Hematopoietic multipotent progenitor cell (in vitro differentiated cells): Measurements from ENCODE around the gene PRM2. TPM values are rescaled to one million over a fixed set of nuclear protein-coding genes. Genes with fewer than 3 reads are reported as not detected.
"Not testable (repeated sequence)": the region's sequence is repeated elsewhere in the genome, so short reads cannot be mapped to it uniquely, and the experiment has no call there.

ENCODE experiments used
- DNase-seq, 3 donors: peaks; one replicate each; pipeline ENCODE4 v3.0.0-alpha.2; 2011 to 2015; ENCODE audit warnings: low read depth in 2 of 3, low spot score in 2 of 3
- total RNA-seq: library from RNA; depleted of rRNA; stranded (reverse); fragments of >200 nt; gene quantifications from one replicate; pipeline ENCODE4 v1.2.3, GENCODE V29; 2012

PRM2 gene
- total RNA-seq, 1 donor, result not detected

DNA sequence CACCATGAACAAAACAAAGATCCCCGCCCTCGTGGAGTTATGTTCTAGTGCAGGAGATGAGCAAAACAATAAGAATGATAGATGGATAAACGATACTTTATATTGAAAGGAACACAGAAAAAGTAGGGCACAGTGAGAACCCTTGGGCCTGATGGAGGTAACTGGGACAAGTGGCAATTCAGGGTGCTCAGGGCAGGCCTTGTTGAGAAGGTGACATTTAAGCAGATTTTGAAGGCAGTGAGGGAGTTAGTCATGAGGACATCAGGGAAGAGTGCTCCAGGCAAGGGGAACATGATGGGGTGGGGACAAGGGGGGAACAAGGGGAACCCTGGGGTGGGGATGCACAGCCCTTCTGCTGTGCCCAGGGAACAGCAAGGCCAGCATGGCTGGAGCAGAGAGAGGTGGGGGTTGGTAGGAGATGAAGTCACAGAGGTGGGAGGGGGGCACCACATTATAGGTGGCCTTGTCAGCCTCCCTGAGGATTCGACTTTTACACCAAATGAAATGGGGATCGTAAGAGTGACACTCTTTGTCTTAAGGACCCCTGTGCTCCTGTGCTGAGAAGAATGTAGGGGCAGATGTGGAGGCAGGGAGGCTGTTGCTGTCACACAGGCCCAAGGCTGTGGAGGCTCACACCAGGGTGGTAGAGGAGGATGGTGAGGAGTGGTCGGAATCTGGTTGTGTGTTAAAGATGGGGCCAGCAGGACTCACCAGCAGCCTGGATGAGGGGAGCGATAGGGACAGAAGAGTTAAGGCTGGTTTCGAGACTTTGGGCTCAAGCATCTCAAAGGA, 14.0 kb upstream of the PRM2 start:
- DNase-seq, result no peak

DNA sequence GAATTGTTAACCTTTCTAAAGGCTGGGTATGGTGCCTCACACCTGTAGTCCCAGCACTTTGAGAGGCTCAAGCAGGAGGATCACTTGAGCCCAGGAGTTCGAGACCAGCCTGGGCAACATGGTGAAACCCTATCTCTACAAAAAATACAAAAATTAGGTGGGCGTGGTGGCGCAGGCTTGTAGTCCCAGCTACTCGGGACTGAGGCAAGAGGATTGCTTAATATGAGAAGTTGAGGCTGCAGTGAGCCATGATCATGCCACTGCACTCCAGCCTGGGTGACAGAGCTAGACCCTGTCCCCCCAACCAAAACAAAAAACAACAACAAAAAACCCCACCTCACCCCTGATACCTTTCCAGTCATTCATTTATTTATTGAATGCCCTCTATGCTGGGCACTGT, 13.4 kb upstream of the PRM2 start:
- DNase-seq, result not testable (repeated sequence)

DNA sequence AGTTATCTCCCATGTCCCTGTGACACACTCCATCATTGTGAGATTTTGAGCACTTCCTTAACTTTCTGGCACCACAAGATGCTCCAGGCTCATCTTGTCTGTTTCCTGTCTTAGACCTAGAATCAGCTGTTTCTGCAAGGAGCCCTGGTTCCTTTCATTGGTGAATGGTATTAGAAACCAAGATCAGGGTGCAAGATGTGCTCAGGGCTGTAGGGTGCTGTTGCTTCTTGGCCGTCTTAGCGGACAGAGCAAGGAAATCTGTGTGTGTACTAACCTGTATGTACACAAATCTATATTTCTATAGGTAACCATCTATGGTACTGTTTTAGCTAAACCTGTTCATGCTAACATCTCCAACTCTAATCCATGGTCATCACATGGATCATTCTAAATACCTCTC, 12.9 kb upstream of the PRM2 start:
- no peak for DNase-seq

DNA sequence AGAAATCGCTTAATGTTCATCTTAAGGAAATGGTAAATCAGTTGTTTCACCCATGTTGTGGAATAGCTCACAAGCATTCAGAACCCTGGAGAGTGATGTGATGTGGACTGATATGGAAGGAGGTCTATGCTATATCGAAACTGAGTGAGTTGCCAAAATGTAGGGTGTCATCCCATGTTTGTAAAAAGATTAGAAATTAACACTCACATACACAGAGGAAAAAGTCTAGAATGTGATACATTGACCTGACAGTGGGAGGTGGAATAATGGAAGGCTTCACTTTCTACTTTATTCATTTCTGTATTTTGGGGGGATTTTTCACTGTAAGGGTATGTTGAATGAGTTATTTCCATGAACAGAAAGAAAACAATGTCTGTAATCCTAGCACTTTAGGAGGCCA, 9.6 kb upstream of the PRM2 start:
- no peak for DNase-seq

DNA sequence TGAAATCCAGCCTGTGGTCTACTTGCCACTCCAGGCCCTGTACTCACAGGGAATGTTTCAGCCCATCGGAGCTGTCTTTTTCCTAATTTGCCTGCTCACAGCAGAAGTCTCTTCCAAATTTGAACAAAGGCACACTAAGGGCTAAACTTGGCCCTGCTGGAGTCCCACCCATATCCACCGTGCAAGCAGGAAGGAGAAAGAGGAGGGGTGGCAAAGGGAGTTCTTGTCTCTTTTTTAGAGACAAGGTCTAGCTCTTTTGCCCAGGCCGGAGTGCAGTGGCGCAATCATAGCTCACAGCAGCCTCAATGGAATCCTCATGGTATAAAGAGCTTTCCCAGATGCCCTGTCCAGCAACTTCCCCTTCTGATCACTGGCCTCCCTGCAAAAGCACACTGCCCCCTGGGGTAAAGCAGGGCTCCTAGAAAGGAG, 7.6 kb upstream of the PRM2 start:
- no peak for DNase-seq

DNA sequence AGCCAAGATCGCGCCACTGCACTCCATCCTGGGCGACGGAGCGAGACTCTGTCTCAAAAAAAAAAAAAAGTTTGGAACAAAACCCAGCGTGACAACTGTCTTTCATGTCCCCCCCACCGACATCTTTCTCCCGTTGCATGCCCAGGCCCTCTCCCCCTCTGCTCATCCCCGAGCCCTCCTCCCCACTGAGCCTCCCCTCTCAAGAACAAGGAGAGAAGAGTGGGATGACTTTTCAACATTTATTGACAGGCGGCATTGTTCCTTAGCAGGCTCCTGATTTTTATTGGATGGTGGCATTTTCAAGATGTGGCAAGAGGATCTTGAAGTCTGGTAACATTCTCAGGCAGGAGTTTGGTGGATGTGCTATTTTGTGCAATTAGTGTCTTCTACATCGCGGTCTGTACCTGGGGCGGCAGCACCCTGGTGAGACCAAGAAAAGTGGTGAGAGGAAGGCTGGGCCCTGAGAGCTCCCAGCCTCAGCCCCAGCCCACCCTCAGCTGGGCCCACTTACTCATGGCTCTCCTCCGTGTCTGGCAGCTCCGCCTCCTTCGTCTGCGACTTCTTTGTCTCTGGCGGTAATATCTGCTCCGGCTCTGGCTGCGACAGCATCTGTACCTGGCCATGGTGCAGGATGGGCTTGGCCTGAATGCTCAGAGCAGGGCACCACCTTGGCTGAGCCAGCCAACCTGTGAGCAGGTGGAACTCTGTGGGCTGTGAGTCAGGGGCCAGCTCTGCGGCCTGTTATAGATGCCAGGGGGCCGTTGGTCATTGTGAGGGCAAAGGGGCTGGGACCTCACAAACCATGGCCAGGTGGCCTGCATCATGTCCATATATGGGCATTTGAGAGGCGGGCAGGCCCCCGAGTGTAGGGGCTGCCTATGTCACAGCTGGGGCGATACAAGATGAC, 4.6 kb upstream of the PRM2 start, which contains the start of gene PRM1:
Gene PRM1 (minus strand): TSS at position 715 of the 907 bp plus-strand sequence. CDS start 92 bp downstream, at position 623.
- no peak for DNase-seq

DNA sequence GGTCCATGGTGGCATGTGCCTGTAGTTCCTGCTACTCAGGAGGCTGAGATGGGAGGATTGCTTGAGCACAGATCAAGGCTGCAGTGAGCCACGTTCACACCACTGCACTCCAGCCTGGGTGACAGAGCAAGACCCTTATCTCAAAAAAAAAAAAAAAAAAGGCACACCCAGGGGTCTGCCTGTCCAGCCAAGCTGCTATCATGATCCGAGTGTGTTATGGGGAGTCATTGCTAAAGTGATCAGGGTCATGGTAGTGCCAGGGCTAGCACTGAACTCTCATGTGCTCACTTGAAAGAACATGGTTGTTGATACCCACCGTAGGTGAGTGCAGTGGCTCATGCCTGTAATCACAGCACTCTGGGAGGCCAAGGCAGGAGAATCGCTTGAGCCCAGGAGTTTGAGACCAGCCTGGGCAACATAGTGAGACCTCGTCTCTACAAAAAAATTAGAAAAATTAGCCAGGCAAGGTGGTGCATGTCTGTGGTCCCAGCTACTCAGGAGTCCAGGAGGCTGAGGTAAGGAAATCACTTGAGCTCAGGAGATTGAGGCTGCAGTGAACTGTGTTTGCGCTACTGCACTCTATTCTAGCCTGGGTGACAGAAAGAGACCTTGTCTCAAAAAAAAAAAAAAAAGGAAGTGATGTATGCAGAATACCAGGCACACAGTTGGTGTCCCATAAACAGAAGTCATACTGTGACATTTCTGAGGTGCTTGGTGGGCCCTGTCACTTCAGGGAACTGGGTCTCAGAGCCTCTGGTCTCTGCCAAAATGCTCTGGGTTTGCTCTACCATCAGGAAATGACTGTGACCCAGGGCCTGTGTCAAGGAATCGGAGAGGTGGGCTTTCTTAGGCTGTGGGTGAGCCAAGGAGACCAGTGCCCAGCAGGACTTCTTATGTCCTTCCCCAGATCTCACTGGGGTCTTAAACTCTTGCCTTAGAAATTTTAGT, 2.7 kb upstream of the PRM2 start:
- peak in 1 of 3 donors; percentile 43 for DNase-seq

DNA sequence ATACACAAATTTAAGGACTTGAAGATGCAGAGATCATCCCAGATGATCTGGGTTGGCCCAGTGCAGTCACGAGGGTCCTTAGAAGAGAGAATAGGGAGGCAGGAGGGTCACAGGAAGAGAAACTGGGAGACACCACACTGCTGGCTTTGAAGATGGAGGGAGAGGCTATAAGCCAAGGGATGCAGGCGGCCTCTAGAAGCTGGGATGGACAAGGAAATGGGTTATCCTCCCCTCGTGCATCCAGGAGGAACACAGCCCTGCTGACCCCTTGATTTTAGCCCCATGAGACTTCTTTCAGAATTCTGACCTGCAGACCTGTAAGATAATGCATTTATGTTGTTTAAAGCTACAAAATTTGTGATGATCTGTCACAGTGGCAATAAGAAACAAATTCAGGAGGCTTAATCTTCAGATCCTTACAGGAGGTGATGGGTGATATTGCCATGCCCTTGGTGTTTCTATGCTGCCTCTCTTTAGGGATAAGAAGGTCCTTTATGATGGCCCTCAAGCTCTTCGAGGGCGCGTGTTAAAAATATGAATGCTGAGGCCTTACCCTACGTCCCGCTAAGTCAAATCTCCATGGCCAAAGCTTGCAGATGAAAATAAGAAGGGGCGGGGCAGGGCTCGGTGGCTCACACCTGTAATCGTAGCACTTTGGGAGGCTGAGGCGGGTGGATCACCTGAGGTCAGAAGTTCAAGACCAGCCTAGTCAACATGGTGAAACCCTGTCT, 1.5 kb upstream of the PRM2 start:
- no peak for DNase-seq

DNA sequence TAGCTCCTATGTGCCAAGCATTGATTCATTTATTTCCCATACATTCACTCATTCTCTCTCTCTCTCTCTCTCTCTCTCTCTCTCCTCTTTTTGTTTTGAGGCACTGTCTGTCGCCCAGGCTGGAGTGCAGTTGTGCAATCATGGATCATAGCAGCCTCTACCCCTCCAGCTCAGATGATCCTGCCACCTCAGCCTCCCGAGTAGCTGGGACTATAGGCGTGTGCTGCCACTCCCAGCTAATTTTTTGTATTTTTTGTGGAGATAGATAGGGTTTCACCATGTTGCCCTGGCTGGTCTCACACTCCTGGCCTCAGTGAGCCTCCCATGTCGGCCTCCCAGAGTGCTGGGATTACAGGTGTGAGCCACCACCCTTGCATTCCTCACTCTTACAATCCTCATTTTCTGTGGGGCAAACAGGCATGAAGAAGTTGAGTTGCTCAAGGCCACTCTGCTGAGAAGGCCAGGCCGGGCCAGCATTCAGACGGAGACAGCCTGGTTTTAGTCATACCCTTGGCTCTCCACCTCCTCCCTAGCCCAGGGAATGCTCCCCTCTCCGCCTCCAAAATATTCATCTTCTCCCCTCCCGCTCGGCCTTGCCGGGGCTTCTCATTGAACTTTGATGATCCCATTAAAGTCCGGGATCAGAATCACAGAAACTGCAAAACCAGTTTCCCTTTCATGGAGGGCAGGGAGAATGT, 765 bp upstream of the PRM2 start:
- no peak for DNase-seq

DNA sequence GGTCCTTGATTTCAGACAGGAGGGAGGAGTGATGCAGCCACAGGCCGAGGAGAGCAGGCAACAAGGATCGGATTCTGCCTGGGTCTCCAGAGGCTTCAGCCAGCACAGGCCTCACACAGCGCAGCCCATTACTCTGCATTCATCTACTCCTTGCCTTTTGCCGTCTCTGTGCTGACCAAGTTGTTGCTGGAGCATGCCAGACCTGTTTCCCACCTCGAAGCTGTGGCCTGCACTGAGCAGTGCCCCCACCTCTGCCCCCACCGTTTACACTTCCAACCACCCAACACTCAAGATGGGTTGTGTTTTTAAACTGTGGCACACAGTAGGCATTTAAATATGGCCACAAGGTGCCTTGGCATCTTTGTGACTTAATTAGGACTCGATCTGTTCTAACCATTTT, 1.3 kb downstream of the PRM2 start:
- no peak for DNase-seq

DNA sequence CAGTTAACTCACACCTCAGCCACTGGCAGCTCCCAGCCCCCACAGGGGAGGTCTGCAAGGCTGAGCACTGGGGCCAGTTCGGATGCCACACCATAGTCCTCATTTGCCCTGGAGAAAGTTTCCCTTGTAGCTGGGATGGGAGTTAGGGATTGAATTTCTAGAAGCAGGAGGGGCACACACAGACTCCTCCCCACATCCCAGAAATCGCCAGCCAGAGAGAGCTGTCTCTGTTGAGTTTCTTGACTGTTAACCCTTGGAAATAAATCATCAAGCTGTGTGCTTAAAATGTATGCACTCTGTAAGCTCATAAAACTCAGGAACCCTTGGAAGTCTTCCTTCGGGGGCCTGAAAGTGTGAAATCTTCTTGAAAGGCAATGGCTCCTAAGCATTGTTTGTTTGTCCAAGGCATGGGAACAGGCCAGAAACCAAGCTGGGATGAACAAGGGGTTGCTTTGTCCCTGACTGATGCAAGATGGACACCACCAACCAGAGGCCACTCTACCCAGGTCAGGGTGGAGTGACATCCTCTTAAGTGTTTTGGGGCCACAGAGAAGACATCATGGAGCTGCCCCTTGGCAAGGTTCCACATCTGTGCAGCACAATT, 2.5 kb downstream of the PRM2 start:
- no peak for DNase-seq

DNA sequence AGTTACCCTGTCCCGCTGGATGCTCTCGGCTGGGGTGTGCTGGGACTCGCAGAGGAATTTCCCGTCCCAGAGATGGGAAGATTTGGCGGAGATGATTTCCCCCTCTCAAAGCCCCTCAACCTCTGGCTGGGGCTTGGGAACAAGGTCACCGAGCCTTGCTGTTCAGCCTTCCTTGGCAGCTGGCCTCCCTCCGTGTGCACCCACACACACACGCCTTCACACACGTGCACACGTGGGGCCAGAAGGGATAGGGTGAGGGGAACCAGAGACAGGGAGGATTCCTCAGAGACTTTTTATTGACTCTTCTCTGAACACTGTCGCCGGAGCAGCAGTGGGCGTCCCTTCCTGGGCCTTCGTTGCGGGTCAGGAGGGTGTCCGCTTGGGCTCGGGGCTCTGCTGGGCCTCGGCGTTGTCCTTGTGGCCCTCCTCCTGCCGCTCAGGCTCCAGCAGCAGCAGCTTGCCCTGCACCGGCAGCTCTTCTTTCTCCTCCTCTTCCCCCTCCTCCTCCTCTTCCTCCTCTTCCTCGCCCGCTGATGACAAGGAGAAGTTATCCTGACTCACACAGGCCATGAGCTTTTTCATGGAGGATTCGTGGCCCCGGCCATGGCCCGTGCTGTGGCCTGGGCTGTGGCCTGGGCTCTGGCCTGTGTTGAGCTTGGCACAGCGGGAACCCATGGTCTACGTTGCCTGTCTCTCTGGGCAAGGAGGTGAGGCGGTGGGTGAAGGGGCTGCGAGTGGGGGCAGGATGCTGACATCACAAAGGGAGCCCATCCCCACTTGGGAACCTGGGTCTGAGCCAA, 3.2 kb downstream of the PRM2 start, which contains the start of gene PRM3:
Gene PRM3 (minus strand): TSS at position 709 of the 800 bp plus-strand sequence. CDS start 34 bp downstream, at position 675.
- no peak for DNase-seq

DNA sequence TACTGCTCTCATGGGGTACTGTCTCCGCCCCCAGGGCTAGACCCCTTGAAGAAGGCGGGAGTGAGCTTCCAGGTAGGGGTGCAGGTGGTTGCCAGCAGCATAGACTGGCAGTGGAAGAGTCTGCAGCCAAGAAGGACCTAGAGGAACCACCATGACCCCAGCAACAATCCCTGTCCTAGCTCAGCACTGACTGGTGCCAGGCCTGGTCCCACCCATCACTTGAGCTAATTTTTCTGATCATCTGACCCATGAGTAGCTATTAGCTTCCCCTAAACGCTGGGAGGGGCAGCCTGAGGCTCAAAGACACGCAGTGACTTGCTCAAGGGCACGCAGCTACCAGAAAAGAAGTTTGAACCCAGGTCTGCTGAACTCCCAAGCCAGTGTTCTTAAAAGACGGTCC, 3.8 kb downstream of the PRM2 start:
- DNase-seq, result no peak

DNA sequence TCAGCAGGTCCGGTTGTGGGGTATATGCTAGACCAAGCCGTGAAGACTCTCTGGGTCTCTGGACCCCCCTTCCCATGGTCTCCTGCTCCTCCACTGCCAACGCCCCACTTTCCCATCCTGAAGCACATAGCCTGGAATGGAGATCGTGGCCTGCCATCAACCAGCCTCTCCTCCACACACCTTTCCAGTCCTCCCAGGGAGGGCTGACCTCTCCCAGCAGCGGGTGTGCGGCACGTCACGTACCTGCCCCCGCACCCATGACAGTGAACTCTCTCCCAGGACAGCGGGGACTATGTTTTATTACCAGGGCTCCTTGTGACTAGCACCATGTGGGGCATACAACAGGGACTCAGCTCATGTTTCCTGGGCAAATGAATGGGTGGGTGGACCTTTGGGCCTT, 4.7 kb downstream of the PRM2 start:
- no peak for DNase-seq

DNA sequence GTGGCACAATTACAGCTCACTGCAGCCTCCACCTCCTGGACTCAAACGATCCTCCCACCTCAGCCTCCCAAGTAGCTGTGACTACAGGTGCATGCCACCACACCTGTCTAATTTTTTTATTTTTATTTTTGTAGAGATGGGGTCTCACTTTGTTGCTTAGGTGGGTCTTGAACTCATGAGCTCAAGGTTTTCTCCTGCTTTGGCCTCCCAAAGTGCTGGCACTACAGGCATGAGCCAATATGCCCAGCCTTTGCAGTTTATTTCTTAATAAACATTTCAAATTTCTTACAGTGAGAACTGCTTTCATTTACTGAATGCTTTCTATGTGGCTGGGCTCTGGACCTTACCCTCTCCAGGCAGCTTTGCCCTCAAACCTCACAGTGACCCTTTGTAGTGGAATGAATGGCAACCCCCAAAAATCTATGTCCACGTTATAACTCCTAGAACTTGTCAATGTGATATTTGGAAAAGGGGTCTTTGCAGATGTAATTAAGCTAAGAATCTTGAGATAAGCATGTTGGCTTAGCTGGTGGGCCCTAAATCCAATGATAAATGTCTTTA, 5.6 kb downstream of the PRM2 start:
- DNase-seq, result no peak

DNA sequence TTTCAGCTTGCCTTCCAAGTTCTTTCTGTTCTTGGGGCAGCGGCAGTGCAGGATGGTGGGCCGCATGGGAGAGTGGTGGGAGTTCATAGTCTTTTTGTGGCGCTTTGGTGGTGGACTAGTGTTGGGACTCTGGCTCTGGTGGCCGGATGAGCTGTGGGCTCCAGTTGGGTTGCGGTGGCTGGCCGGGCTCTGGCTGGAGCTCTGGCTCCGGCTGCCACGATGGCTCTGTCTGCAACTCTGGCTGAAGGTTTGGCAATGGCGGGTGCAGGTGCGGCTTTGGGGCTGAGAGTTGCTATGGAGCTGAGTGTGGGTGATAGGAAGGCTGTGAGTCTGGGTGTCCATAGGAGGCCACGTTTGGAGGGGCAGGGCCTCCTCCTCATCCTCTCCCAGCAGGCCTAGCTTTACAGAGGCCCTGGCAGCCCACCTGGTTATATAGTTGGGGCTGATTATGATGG, 7.3 kb downstream of the PRM2 start, which contains the start of gene TNP2:
Gene TNP2 (minus strand): TSS at position 405 of the 455 bp plus-strand sequence. CDS start 63 bp downstream, at position 342.
- no peak for DNase-seq

DNA sequence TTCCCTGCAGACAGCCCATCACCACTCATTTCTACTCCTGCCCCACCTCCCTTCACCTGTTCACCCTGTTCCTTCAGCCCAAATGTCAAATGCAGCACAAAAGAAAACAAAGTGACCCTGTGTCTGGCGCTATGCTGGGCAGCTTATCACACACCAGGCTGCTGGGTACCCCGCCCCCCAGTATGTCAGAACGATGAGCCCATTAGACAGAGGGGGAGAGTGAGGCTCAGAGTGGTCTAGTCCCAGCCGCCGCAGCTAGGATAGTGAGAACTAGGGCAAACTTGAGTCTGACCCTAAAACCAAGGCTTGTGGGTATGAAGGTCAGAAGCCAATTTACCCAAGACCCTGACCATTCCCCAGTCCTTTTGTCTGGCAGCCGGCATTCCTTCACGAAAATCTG, 11.2 kb downstream of the PRM2 start:
- no peak for DNase-seq
